DND-41 (cell line): ENCODE results near the gene NADK2.

ENCODE experiments used
- ATAC-seq: fragments of 200-7000 bp; cut with Tn5 transposase; 3 replicates; pipeline ENCODE4 v1.9.1; 2021; ENCODE audit warnings: low read depth; ENCODE audit not compliant: insufficient read depth
- DNase-seq: peaks from one replicate; pipeline ENCODE4 v3.0.0-alpha.2; 2020
- H2AFZ ChIP-seq: 2 replicates; pipeline ENCODE4 v1.6.0; 2012; ENCODE audit warnings: low read depth, low read length
- H3K27ac ChIP-seq: 2 replicates; pipeline ENCODE4 v1.5.1; 2012; ENCODE audit warnings: low read length, inconsistent platforms
- H3K27me3 ChIP-seq: fragments of 200-600 bp; sonication (generic); 2 replicates; pipeline ENCODE4 v1.6.0; 2012; ENCODE audit warnings: low read length, mild to moderate bottlenecking, inconsistent platforms; ENCODE audit not compliant: insufficient read depth, poor library complexity
- H3K36me3 ChIP-seq: 2 replicates; pipeline ENCODE4 v1.5.1; 2012; ENCODE audit warnings: low read length, inconsistent platforms; ENCODE audit not compliant: insufficient read depth
- H3K4me1 ChIP-seq: 2 replicates; pipeline ENCODE4 v1.5.1; 2012; ENCODE audit warnings: mild to moderate bottlenecking, low read length; ENCODE audit not compliant: insufficient read depth
- H3K4me2 ChIP-seq: 2 replicates; pipeline ENCODE4 v1.6.0; 2012; ENCODE audit warnings: mild to moderate bottlenecking, moderate library complexity, low read length, inconsistent platforms; ENCODE audit not compliant: insufficient read depth
- H3K4me3 ChIP-seq, 2 experiments: fragments of 200-600 bp in 1 of 2; shearing (Covaris generic) in 1 of 2; 2 replicates each; pipeline ENCODE4 v1.5.1; 2012 to 2016; ENCODE audit warnings: inconsistent platforms in 2 of 2, low read length in 2 of 2, mild to moderate bottlenecking in 2 of 2, low read depth in 1 of 2, moderate library complexity in 1 of 2
- H3K79me2 ChIP-seq: 2 replicates; pipeline ENCODE4 v1.6.0; 2012; ENCODE audit warnings: low read length, inconsistent platforms; ENCODE audit not compliant: insufficient read depth
- H3K9ac ChIP-seq: 2 replicates; pipeline ENCODE4 v1.6.0; 2012; ENCODE audit warnings: low read depth, mild to moderate bottlenecking, inconsistent platforms, low read length, moderate library complexity
- H3K9me3 ChIP-seq: 2 replicates; pipeline ENCODE4 v1.5.1; 2012; ENCODE audit warnings: low read length, moderate library complexity, mild to moderate bottlenecking, inconsistent platforms; ENCODE audit not compliant: insufficient read depth, severe bottlenecking
- H4K20me1 ChIP-seq: 2 replicates; pipeline ENCODE4 v1.6.0; 2012; ENCODE audit warnings: low read length; ENCODE audit not compliant: insufficient read depth
- EZH2 ChIP-seq: IDR thresholded peaks from 3 replicates; pipeline ENCODE4 v1.6.1; 2012; ENCODE audit warnings: borderline replicate concordance, low read depth, mild to moderate bottlenecking, moderate library complexity, low read length, inconsistent platforms; ENCODE audit not compliant: severe bottlenecking
- TF ChIP-seq, protein P1 (sequence below): IDR thresholded peaks from 2 replicates; pipeline ENCODE4 v1.5.1; 2012; ENCODE audit warnings: borderline replicate concordance, low read length, moderate library complexity, mild to moderate bottlenecking; ENCODE audit not compliant: poor library complexity, severe bottlenecking; ENCODE audit errors: extremely low read depth

The NADK2 gene

DNA sequence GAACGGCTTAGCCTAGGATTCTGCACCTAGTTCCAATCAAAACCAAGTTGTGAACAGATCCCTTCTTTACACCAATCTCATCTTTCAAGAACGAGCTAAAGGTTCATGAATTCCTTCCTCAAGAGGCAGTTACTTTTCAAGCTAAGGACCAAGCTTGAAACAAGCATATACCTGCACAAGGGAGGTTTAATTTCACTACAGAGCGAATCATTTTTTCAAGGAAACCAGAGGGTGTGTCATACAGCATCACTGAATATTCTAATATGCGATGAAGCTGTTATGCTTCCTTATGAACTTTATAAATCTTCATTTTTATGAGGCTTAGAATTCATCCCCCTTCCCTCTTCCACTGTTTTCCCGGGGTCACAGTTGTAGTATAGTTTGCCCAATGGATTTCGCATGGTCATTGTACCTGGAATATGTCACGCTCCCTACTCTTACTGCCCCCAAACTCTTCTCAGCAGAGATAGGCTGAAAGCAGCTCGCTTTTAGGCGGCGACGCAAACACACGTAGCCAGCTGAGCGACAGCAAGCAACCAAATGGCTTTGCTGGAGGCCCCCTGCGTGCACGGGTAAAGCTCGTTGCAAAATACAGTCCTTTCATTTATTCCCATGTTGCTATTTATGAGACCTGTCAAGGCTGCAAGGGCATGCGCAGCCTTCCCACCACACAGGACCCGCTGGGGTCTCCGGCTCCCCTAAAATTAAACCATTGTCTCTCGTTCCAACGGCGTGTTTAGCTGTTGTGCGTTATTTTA lies 90.9 kb downstream of the NADK2 start:
- peak; percentile 24 for ATAC-seq
- peaks cover 96% of the 10 kb centered on the region for H3K79me2 ChIP-seq
- peak overlapping the region; percentile 97 for H2AFZ ChIP-seq
- peak overlapping the region; percentile 65 for H3K9ac ChIP-seq
- H3K4me3 ChIP-seq, result peak overlapping the region; percentile 59 to 63
- peak overlapping the region; percentile 76 for H3K4me2 ChIP-seq
- H3K9me3 ChIP-seq, result no peaks in the 10 kb centered on the region
- TF ChIP-seq, protein P1, sequence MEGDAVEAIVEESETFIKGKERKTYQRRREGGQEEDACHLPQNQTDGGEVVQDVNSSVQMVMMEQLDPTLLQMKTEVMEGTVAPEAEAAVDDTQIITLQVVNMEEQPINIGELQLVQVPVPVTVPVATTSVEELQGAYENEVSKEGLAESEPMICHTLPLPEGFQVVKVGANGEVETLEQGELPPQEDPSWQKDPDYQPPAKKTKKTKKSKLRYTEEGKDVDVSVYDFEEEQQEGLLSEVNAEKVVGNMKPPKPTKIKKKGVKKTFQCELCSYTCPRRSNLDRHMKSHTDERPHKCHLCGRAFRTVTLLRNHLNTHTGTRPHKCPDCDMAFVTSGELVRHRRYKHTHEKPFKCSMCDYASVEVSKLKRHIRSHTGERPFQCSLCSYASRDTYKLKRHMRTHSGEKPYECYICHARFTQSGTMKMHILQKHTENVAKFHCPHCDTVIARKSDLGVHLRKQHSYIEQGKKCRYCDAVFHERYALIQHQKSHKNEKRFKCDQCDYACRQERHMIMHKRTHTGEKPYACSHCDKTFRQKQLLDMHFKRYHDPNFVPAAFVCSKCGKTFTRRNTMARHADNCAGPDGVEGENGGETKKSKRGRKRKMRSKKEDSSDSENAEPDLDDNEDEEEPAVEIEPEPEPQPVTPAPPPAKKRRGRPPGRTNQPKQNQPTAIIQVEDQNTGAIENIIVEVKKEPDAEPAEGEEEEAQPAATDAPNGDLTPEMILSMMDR, result no peak
- no peak for TF ChIP-seq EZH2
- H3K36me3 ChIP-seq, result peaks cover 30% of the 10 kb centered on the region
- no peaks in the 10 kb centered on the region; the same call in 1 of the 2 replicates for H4K20me1 ChIP-seq
- peak overlapping the region; percentile 73 for H3K27ac ChIP-seq
- peaks cover 54% of the 10 kb centered on the region for H3K4me1 ChIP-seq
- peak; percentile 65 for DNase-seq
- H3K27me3 ChIP-seq, result no peaks in the 10 kb centered on the region

DNA sequence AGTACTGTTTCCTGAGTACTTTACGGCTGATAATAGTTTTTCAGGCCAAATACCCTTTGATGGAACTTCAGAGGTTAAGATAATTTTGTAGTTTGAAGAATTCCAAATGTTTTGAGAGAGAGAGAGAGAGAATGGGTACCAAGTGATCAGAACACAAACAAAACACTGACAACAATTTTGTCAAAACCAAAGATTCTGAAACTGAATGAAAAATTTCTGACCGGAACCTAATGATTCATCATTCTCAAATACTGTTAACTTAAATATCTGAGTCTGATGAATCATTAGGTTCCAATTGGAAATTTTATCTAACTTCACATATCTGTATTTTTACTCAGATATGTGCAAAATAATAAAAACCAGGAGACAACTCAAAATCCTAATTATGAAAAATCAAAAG lies 94.0 kb downstream of the NADK2 start:
- TF ChIP-seq EZH2, result no peak
- TF ChIP-seq, protein P1, result no peak
- ATAC-seq, result no peak
- H4K20me1 ChIP-seq, result no peaks in the 10 kb centered on the region
- H3K27ac ChIP-seq, result no peak overlapping the region
- peaks cover 24% of the 10 kb centered on the region for H3K4me1 ChIP-seq
- no peak overlapping the region for H2AFZ ChIP-seq
- no peak for DNase-seq
- no peak overlapping the region for H3K4me3 ChIP-seq
- H3K9me3 ChIP-seq, result no peaks in the 10 kb centered on the region
- H3K79me2 ChIP-seq, result peaks cover 79% of the 10 kb centered on the region
- no peaks in the 10 kb centered on the region for H3K27me3 ChIP-seq
- peaks cover 8% of the 10 kb centered on the region for H3K36me3 ChIP-seq
- H3K9ac ChIP-seq, result no peak overlapping the region
- H3K4me2 ChIP-seq, result no peak overlapping the region

DNA sequence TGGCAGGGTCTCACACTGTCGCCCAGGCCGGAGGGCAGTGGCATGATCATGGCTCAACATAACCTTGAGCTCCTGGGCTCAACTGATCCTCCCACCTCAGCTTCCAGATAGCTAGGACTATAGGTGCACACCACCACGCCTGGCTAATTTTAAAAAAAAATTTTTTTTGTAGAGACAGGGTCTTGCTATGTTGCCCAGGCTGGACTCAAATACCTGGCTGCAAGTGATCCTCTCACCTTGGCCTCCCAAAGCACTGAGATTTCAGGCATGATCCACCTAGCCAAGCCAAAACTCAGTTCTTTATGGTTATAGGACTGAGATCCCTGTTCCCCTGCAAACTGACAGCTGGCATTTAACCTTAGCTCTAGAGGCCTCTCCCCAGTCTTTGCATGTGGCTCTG lies 95.3 kb downstream of the NADK2 start:
- Histone ChIP-seq H3K4me2 (no peak overlapping the region), H3K9me3 (no peaks in the 10 kb centered on the region), H3K79me2 (peaks cover 68% of the 10 kb centered on the region), H3K36me3 (peaks cover 18% of the 10 kb centered on the region), H3K27ac (no peak overlapping the region), H3K27me3 (no peaks in the 10 kb centered on the region), H3K4me1 (peaks cover 24% of the 10 kb centered on the region), H3K9ac (no peak overlapping the region), H2AFZ (no peak overlapping the region), H3K4me3 (no peak overlapping the region), H4K20me1 (no peaks in the 10 kb centered on the region)
- no peak for TF ChIP-seq EZH2
- TF ChIP-seq, protein P1, result no peak
- DNase-seq (no peak), ATAC-seq (no peak)
